AG04449 (cell line): ENCODE results near the gene CMTM5.

ENCODE experiments used
- CTCF ChIA-PET: fragments of 350-600 bp; formaldehyde crosslinking; extraction: SDS; loops from one replicate; lab custom pipeline; 2021; ENCODE audit warnings: antibody characterized with exemption; lab: Yijun Ruan, JAX
- POLR2A ChIA-PET: fragments of 400-600, 350-600 bp; formaldehyde crosslinking; extraction: SDS; loops from one replicate; lab custom pipeline; 2020; ENCODE audit warnings: antibody characterized with exemption, inconsistent platforms; lab: Yijun Ruan, JAX
- DNase-seq: peaks from one replicate; pipeline ENCODE4 v3.0.0-alpha.2; 2010; ENCODE audit warnings: low read depth, low spot score
- H3K4me3 ChIP-seq: 2 replicates; pipeline ENCODE4 v1.5.1; 2011; ENCODE audit warnings: low read depth, mild to moderate bottlenecking, control low read depth, low read length
- TF ChIP-seq, protein P1 (sequence below): IDR thresholded peaks from one replicate; pipeline ENCODE4 v1.5.1; 2011; ENCODE audit warnings: mild to moderate bottlenecking, moderate library complexity, low read length, control low read depth, inconsistent platforms; ENCODE audit not compliant: insufficient read depth; ENCODE audit errors: missing control alignments

The CMTM5 gene

DNA sequence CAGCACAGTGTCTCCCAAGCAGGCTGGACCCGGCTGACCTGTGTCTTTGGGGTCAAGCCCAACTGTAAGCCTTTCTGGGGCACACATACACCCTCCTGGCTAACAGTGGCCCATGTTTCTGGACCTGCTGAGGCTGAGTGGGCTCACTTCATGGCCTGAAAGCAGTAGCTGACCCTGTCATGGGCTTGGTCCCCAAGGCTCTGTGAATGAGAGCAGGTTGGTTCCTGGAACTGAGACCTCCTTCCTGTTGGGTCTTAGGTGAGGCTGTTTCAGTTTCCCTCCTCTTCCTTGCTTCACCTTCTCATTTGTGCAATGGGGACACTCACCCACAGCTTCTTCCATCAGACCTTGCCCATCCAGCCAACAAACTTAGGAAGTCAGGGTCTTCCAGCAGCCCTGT is 5.0 kb upstream of the CMTM5 start:
- POLR2A ChIA-PET, result no interaction called here
- no peak overlapping the region for H3K4me3 ChIP-seq
- DNase-seq, result no peak
- TF ChIP-seq, protein P1, sequence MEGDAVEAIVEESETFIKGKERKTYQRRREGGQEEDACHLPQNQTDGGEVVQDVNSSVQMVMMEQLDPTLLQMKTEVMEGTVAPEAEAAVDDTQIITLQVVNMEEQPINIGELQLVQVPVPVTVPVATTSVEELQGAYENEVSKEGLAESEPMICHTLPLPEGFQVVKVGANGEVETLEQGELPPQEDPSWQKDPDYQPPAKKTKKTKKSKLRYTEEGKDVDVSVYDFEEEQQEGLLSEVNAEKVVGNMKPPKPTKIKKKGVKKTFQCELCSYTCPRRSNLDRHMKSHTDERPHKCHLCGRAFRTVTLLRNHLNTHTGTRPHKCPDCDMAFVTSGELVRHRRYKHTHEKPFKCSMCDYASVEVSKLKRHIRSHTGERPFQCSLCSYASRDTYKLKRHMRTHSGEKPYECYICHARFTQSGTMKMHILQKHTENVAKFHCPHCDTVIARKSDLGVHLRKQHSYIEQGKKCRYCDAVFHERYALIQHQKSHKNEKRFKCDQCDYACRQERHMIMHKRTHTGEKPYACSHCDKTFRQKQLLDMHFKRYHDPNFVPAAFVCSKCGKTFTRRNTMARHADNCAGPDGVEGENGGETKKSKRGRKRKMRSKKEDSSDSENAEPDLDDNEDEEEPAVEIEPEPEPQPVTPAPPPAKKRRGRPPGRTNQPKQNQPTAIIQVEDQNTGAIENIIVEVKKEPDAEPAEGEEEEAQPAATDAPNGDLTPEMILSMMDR, result no peak
- CTCF ChIA-PET, result interaction anchor here (0.8 to 3.3 kb wide), 2 partner anchors 8 to 42 kb away, joined by 3 to 14 read pairs; no protein-coding TSS in a partner anchor

DNA sequence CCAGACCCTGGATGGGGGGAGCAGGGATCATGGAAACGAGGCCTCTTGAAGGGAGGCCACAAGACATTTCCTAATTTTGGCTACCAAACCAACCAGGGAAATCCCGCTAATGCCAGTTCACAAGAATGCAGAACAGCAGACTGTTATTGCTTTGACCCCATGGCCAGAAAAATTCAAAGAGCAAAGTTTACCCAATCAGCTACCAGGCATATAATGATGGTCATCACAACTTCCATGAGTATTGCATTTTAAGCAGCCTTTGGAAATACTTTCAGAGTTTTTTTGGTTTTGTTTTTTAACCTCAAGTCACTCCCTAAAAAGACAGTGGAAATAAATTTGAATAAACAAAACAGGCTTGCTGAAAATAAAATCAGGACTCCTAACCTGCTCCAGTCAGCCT is 4.3 kb upstream of the CMTM5 start, which contains the start of gene IL25:
IL25 (plus strand) TSS at position 301 of the 400 bp plus-strand sequence.
- CTCF ChIA-PET, result interaction anchor here (0.8 to 3.3 kb wide), 2 partner anchors 8 to 43 kb away, joined by 3 to 14 read pairs; no protein-coding TSS in a partner anchor
- no peak within 1 kb of the TSS for H3K4me3 ChIP-seq
- DNase-seq, result no peak
- TF ChIP-seq, protein P1, result no peak
- POLR2A ChIA-PET, result no interaction called here

DNA sequence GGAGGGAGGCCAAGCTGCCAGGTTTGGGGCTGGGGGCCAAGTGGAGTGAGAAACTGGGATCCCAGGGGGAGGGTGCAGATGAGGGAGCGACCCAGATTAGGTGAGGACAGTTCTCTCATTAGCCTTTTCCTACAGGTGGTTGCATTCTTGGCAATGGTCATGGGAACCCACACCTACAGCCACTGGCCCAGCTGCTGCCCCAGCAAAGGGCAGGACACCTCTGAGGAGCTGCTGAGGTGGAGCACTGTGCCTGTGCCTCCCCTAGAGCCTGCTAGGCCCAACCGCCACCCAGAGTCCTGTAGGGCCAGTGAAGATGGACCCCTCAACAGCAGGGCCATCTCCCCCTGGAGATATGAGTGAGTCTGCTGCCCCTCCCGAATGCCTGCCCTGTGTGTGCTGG is 3.8 kb upstream of the CMTM5 start:
- H3K4me3 ChIP-seq, result no peak overlapping the region
- no peak for DNase-seq
- POLR2A ChIA-PET, result no interaction called here
- TF ChIP-seq, protein P1, result no peak
- CTCF ChIA-PET, result interaction anchor here (10.9 kb wide), 1 partner anchor 45 kb away, joined by 303 read pairs; the partner anchor contains the start of gene PABPN1

- ChIA-PET POLR2A (no interaction called here), CTCF (interaction anchor here (1.4 to 10.9 kb wide), 4 partner anchors 10 to 111 kb away, joined by 4 to 303 read pairs (median 80); partner anchors contain the start of genes EFS and PABPN1)
- DNase-seq, result no peak
- no peak overlapping the region for H3K4me3 ChIP-seq
- TF ChIP-seq, protein P1, result no peak
These were observed 1.2 kb upstream of the CMTM5 start for GRCh38 chr14:23375527-23376251.

- H3K4me3 ChIP-seq, result no peak overlapping the region
- TF ChIP-seq, protein P1, result no peak
- POLR2A ChIA-PET, result no interaction called here
- no peak for DNase-seq
- CTCF ChIA-PET, result interaction anchor here (0.6 to 10.9 kb wide), 4 partner anchors 12 to 150 kb away, joined by 3 to 303 read pairs (median 99); partner anchors contain the start of genes EFS and PABPN1
These were observed 328 bp downstream of the CMTM5 start for GRCh38 chr14:23377198-23377550.
